MCF 10A (cell line): ENCODE data around the gene ZBP1. TPM values are rescaled to one million over a fixed set of nuclear protein-coding genes. Genes with fewer than 3 reads are reported as not detected.

Experiments used
- BruUV-seq: library from RNA; stranded (reverse); fragments of 400-500 nt; replicated peaks from 2 replicates; lab custom pipeline; 2021; lab: Mats Ljungman, UMichigan
- CTCF ChIA-PET: fragments of 300-600 bp; sonication (Branson Sonifier 250); formaldehyde crosslinking; extraction: SDS; loops from one replicate; lab custom pipeline; 2021; ENCODE audit warnings: antibody characterized with exemption, inconsistent platforms; lab: Yijun Ruan, JAX
- POLR2A ChIA-PET: fragments of 300-600, 350-650 bp; sonication (Branson Sonifier 250); formaldehyde crosslinking; extraction: SDS; loops from one replicate; lab custom pipeline; 2020; ENCODE audit warnings: antibody characterized with exemption, inconsistent platforms; lab: Yijun Ruan, JAX
- DNase-seq: peaks from one replicate; pipeline ENCODE4 v3.0.0-alpha.2; 2018; ENCODE audit not compliant: unreplicated experiment
- H3K27ac Mint-ChIP-seq: one replicate; pipeline ENCODE4 v1.8.0; 2022; ENCODE audit warnings: mild to moderate bottlenecking, low read depth, mixed read lengths; ENCODE audit not compliant: unreplicated experiment
- H3K27me3 Mint-ChIP-seq: one replicate; pipeline ENCODE4 v1.8.0; 2022; ENCODE audit warnings: mixed read lengths; ENCODE audit not compliant: insufficient read depth, unreplicated experiment
- H3K36me3 Mint-ChIP-seq: one replicate; pipeline ENCODE4 v1.8.0; 2022; ENCODE audit warnings: mild to moderate bottlenecking, moderate library complexity, mixed read lengths; ENCODE audit not compliant: insufficient read depth, unreplicated experiment
- H3K4me1 Mint-ChIP-seq: one replicate; pipeline ENCODE4 v1.8.0; 2022; ENCODE audit warnings: mixed read lengths; ENCODE audit not compliant: insufficient read depth, unreplicated experiment
- H3K4me3 Mint-ChIP-seq: one replicate; pipeline ENCODE4 v1.8.0; 2022; ENCODE audit warnings: mild to moderate bottlenecking, moderate library complexity, mixed read lengths; ENCODE audit not compliant: unreplicated experiment
- H3K9me3 Mint-ChIP-seq: one replicate; pipeline ENCODE4 v1.8.0; 2022; ENCODE audit warnings: mixed read lengths; ENCODE audit not compliant: unreplicated experiment
- intact Hi-C: fragments of 100-400 bp; cut with micrococcal nuclease; formaldehyde crosslinking; loops from 2 replicates; pipeline ENCODE4 v1.14.1; 2022
- total RNA-seq: library from RNA; stranded (reverse); gene quantifications from 2 replicates; pipeline ENCODE4 v1.2.3, GENCODE V29; 2022
- TF ChIP-seq, protein P1 (sequence below): fragments of 200-600 bp; IDR thresholded peaks from one replicate; pipeline ENCODE4 v1.8.0; 2022; ENCODE audit warnings: antibody characterized with exemption, mild to moderate bottlenecking; ENCODE audit not compliant: unreplicated experiment

The ZBP1 gene
- total RNA-seq, 1 experiment from 2014 or later, result not detected

DNA sequence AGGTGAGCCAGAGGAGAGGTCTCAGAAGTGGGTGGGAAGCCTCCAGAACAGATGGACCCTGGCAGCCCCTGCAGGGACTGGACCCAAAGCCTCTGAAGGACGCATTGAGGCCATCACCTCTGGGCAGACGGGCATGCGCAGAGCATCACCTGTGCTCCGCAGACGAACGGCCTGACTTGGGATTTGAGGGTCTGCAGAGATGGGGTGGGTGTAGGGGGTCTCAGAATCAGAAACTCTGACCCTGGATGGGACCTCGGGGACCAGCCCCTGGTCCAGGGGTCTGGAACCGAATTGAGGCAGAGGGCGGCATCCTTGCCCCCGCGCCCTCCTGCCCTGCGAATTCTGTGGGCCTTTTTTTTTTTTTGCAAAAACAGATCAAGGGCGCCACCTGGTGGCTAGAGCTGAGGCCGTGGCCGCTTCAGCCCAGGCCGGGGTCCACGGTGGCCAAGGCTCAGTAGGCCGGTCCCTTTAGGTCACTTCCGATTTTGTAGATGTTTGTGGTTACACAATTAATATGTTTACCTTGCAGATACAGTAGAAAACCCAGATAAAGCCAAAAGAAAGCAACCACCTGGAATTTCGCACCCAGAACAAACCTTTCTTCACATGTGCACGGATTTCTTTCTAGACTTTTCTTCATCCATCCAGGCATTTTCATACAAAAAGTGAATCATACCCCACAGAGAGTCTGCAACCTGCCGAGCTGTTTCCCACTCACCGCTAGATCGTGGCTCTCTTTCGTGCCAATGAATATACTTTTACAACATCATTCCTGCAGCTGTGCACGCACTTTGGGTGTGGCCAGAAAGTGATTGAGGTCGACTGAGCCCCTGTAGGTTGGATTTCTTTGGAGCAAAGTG, 25.9 kb downstream of the ZBP1 start:
- H3K4me3 Mint-ChIP-seq, result no peak overlapping the region
- no peaks in the 10 kb centered on the region for H3K36me3 Mint-ChIP-seq
- TF ChIP-seq, protein P1, sequence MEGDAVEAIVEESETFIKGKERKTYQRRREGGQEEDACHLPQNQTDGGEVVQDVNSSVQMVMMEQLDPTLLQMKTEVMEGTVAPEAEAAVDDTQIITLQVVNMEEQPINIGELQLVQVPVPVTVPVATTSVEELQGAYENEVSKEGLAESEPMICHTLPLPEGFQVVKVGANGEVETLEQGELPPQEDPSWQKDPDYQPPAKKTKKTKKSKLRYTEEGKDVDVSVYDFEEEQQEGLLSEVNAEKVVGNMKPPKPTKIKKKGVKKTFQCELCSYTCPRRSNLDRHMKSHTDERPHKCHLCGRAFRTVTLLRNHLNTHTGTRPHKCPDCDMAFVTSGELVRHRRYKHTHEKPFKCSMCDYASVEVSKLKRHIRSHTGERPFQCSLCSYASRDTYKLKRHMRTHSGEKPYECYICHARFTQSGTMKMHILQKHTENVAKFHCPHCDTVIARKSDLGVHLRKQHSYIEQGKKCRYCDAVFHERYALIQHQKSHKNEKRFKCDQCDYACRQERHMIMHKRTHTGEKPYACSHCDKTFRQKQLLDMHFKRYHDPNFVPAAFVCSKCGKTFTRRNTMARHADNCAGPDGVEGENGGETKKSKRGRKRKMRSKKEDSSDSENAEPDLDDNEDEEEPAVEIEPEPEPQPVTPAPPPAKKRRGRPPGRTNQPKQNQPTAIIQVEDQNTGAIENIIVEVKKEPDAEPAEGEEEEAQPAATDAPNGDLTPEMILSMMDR, result peak; percentile 74
- H3K27me3 Mint-ChIP-seq, result peaks cover 38% of the 10 kb centered on the region
- H3K9me3 Mint-ChIP-seq, result no peaks in the 10 kb centered on the region
- H3K27ac Mint-ChIP-seq, result no peak overlapping the region
- ChIA-PET CTCF (interaction anchor here (0.5 to 11.8 kb wide), 28 partner anchors 8 to 1042 kb away, joined by 3 to 435 read pairs (median 4); partner anchors contain the start of gene ZBP1), POLR2A (interaction anchor here (0.8 kb wide), 1 partner anchor 616 kb away, joined by 3 read pairs; no protein-coding TSS in a partner anchor)
- no TSS peak for BruUV-seq
- DNase-seq, result peak; percentile 38
- H3K4me1 Mint-ChIP-seq, result peaks cover 5% of the 10 kb centered on the region
- intact Hi-C loops, result loop anchor here (1.0 kb wide), 1 partner anchor 80 kb away; no protein-coding TSS in a partner anchor

DNA sequence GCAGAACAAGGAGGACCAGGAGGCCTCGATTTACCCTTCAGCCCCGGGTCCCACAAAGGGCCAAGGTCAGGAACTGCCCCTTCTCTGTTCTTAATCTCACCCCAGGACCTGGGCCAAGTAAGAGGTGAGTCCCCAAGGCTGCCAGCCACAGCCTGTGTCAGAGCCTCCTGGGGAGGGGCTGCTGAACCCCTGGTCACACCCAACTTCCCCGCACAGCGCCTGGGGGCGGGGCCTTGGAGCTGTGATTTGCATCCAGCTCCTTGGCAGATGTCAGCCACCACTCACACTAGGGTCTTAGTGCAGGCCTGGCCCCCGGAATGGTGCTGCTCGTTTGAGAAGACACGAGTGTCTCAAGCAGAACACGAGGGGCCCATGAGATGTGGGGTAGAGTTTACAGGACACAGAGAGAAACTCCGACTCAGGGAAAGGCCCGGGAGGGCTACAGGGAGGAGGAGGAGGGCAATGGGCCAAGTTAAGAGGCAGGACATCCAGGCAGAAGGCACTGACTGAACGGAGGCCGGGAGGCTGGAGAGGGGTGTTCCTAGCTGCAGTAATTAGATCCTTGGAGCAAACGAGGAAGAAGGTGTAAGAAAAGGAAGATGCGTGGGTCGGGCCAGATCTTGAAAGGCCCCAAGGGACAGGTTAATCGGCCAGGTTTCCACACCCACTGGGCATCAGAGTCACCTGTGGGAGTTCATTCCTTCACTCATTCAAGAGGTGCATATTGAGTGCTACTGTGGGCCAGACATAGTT, 26.9 kb downstream of the ZBP1 start:
- Mint-ChIP-seq H3K4me3 (no peak overlapping the region), H3K4me1 (peaks cover 5% of the 10 kb centered on the region), H3K27me3 (peaks cover 38% of the 10 kb centered on the region), H3K9me3 (no peaks in the 10 kb centered on the region), H3K36me3 (no peaks in the 10 kb centered on the region), H3K27ac (no peak overlapping the region)
- TF ChIP-seq, protein P1, result no peak
- intact Hi-C loops, result no loop called here
- BruUV-seq, result no TSS peak
- DNase-seq, result peak; percentile 4
- ChIA-PET POLR2A (interaction anchor here (0.7 kb wide), 1 partner anchor 75 kb away, joined by 3 read pairs; no protein-coding TSS in a partner anchor), CTCF (interaction anchor here (0.6 to 11.8 kb wide), 13 partner anchors 12 to 975 kb away, joined by 3 to 435 read pairs (median 4); no protein-coding TSS in a partner anchor)

DNA sequence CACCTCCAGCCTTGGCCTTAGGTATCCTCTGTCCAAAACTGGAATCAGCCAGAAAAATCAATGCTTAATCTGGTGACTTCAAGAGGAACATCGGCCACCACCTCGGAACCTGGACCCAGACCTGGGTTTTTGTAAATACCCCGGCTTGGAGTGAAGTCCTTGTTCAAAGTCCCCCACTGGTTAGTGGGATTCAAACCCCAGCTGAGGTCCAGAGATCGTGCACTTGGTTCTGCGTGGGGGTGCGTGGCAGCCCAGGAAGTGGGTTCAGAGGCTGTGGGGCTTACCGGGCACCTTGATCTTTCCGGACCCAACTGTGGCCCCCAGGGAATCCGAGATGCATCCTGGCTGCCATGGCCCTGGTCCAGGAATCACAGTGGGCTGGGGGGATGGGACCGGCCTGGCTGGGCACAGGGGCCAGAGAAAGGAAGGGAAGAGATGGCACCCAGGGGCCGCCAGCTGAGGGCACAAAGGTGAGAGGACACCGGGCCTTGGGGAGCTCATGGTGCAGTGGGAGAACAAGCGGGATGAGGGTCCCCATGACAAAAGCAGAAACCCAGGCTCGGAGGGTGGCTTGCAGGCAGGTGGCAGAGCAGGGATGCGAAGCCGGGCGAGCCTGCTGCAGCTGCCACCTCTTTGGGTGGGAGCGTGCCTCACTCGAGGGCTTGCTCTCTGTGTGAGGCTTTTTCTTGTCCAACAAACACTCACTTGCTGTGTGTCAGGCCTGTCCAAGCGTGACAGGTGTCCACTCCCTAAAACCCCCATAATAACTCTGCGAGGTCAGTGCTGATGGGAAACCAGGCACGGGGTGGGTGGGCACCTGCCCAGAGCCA, 27.7 kb downstream of the ZBP1 start:
- H3K4me1 Mint-ChIP-seq, result peaks cover 5% of the 10 kb centered on the region
- ChIA-PET CTCF (interaction anchor here (0.6 to 11.8 kb wide), 12 partner anchors 11 to 976 kb away, joined by 3 to 435 read pairs (median 4); partner anchors contain the start of gene PCK1), POLR2A (interaction anchor here (0.7 kb wide), 1 partner anchor 74 kb away, joined by 3 read pairs; no protein-coding TSS in a partner anchor)
- no peak overlapping the region for H3K4me3 Mint-ChIP-seq
- no peaks in the 10 kb centered on the region for H3K36me3 Mint-ChIP-seq
- peaks cover 40% of the 10 kb centered on the region for H3K27me3 Mint-ChIP-seq
- intact Hi-C loops, result no loop called here
- H3K9me3 Mint-ChIP-seq, result no peaks in the 10 kb centered on the region
- no peak overlapping the region for H3K27ac Mint-ChIP-seq
- TF ChIP-seq, protein P1, result no peak
- no peak for DNase-seq
- no TSS peak for BruUV-seq
